Medulla oblongata (tissue), 1 donor: ENCODE measurements around the gene KCNN3.

Experiments used
- DNase-seq: peaks from one replicate; pipeline ENCODE4 v3.0.0-alpha.2; 2015; ENCODE audit errors: extremely low spot score

The KCNN3 gene

DNA sequence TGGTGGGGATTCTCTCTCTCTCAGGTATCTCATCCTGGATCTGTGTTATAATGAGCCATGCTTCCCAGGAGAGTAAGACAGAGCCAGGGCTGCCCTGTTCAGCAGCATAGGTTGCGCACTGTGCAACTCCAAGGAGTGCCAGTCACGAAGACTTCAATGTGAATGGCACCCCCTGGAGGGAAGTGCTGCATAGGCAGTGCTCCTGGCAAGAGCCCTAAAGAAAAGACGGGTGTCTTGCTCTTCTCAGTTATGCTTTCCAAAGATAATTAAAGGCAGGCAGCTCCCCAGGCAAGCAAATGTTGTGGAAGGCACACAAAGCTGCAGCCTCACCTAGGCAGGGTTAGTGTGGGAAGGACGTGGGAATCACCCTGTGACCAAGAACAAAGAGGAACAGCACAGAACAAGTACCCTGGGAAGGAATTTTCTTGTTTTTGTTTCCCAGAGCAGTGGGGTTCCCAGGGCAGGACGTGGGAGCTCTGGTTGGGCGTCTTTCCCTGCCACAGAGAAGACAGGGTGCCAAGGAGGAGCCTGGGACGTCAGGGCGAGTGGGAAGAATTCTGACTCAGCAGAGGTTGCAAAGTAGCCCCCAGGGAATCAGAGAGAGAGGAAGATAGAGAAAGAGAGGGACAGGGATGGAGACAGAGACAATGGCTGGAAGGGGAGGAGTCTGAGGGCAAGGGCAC, 120.9 kb downstream of the KCNN3 start:
- DNase-seq = peak; percentile 46

- no peak for DNase-seq
Measured at GRCh38 chr1:154748405-154748775, 121.7 kb downstream of the KCNN3 start.

DNA sequence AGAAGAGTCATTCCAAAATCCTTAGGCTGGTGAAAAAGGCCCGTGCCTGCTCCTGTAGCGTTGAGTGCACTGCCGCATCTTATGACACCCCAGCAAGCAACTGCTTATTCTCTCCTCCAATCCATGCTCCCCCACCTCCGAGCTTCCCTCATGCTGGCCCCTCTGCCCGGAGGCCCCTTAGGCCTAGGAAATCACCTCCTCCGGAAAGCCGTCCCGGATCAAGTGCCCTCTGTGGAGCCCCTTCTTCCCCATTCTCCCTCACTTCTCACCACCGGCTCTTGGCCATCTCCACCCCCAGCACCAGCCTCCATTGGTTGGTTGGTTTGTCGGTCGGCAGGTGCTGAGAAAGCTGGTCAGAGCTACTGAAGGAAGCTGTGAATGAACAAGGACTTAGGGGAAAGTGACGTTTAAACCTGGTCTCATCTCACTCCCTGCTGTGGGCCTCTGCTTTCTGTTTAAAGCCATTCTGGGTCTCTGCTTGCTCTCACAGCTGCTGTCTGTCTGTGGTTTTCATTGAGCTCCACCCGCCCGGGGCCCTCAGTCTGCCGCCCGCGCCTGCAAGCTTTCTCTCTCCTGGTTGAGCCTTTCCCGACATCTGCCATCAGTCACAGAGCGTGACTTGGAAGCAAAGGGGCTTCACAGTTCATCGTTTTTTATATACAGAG, 122.2 kb downstream of the KCNN3 start:
- peak; percentile 41 for DNase-seq

DNA sequence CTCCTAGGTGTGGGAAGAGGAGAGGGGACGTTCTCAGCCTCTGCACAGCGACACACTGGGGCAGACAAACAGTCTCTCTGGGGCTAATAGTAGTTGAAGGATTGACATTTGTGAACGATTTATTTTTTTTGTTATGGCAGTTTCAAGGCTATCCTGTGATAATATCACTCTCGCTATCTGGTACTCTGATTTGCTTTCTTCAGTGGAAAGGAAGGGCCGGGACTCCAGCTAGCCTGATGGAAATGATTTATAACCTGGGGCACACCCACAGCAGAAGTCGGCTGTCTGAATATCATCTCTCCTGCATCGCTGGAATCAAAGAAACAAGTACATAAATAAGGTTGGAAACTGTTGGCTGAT, 122.7 kb downstream of the KCNN3 start:
- DNase-seq = no peak

DNA sequence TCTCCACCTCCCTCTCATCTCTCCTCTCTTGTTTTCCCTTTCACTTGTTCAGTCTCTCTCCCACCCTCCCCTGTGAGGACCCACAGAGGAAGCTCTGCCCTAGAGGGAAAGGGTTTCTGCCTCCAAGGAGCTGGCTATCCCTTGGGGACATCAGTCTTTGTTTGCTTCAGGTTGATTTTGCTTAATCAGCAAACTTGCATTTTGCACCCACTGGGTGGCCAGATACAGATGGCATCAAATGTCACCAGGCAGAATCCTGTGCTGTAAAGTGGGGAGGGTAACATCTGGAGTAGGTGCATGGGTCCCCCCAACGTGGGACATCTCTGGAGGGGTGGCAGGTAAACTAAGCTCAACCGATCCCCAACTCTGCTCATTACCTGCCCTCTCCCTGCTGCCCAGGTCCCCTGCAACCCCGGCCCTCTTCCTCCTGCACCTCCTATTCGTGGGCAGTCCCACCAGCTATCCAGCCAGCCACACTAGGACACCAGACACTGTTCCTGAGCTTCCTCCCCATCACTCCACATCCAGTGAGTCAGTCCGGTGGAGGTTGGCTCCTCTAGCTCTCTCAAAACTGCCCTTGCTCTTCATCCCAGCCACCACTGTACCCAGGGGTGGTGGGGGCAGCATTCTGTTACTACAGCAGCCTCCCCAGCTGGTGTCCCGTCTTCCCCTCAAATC, 123.3 kb downstream of the KCNN3 start:
- DNase-seq = no peak

DNA sequence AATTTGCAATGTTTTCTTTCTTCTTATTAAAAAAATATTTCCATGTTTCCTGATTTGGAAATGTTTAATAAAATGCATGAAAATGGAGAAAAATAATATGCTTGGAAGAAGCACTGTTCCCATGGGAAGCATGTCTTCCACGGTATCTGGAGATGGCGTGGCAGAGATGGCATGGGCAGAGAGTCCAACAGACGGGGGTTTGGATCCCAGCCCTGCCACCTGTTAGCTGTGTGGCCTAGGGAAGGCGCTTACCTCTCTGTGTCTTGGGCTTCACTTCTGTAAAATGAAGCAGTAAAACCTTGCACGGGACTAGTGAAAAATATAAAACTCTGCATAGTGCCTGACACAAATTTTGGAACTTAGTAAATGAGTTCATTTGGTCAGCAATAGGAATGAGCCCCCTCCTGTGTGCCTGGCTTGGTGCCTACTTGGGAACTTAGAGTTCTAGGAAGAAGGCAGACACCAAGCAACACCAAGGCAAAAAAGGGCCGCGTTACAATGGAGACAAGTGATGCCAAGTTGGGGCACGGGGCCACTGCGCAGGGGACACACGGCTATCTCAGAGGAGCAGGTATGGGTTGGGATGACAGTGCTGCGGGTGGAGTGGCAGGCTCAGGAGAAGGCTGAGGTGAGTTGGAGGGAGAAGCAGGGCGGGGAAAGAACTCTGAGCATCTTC, 124.2 kb downstream of the KCNN3 start:
- no peak for DNase-seq

GRCh38 chr1:154745286-154745731, 124.8 kb downstream of the KCNN3 start:
- no peak for DNase-seq

DNA sequence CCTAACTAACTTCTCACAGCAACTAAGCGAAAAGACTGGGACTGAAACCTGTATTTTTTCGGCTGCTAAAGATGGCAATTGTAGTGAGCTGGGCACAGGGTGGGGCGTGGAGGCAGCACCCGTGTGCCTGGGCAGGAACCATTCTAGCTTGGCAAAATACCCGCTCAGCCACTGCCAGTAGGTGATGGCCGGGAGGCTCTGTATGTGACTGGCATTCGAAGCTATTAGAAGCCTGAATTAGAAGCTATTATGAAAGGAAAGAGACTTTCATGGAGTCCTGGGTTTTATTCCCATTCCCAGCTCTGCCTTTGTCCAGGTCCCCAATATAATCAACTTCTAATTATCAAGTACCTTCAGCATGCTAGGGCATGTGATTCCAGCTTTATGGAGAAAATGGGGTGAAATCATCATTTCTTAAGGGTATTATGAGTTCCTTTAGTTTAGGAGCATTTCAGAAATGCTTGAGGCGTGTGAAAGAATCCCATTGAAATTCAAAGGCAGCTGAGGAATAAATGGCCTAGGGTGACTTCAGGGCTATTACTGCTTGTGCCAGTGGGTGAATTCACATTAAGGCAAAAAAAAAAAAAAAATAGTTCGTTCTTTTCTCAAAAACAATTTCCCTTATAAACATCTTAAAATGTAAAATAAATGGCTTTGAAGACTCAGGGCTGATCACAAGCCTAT, 125.6 kb downstream of the KCNN3 start:
- DNase-seq = peak; percentile 77

- no peak for DNase-seq
Measured at GRCh38 chr1:154743526-154744036, 126.5 kb downstream of the KCNN3 start.

DNA sequence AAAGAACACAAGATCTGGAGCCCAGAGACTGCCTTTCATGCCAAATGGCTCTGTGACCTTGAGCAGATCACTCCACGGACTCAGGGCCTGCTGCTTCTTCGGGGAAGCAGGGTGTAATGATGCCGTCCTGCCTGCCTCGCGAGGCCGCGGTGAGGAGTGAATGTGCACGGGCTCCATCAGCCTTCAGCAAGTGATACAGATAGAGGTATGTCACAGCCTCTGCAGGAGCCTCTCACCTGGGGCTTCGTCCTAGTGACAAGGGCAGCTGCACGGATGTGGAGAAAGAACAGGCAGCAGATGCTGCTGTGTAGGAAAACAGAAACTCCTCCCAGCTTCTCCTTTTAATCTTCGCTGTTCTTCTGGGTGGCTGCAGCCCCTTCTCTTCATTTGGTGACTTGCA, 127.5 kb downstream of the KCNN3 start:
- DNase-seq = no peak

GRCh38 chr1:154741741-154742495, 128.2 kb downstream of the KCNN3 start:
- no peak for DNase-seq

GRCh38 chr1:154741327-154741726, 128.8 kb downstream of the KCNN3 start:
- no peak for DNase-seq

DNA sequence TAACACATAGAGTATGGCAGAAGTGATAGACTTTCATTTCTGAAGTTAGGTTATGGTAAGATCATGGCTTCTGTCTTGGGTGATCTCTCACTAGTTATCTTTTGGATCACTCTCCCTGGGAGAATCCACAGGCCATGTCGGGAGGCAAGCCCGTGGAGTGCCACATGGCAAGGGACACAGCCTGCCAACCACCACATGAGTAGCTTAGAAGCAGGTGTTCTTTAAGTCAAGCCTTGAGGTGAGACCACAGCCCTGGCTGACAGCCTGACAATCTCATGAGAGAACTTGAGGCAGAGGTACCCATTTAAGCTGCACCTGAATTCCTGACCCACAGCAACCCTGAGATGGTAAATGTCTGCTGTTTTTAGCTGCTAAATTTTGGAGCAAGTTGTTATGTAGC, 130.4 kb downstream of the KCNN3 start:
- no peak for DNase-seq

DNA sequence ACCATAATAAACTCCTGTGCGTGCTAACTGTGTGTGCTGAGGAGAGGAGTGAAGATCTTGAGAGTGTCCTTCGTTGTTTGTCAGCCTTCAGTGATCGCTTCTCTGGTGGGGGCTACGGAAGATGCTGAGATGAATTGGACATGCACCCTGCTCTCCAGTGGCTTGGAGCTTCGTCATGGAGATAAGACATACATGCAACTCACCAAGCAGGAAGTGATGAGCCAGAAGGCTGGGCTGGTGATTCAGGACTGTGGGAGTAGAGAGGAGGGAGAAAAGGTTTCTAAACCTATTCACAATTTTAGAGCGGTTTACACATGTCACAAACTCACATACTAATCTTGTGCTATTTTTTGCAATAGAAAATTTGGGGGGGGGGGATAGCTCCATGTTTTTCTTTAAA, 133.2 kb downstream of the KCNN3 start:
- DNase-seq = no peak

DNA sequence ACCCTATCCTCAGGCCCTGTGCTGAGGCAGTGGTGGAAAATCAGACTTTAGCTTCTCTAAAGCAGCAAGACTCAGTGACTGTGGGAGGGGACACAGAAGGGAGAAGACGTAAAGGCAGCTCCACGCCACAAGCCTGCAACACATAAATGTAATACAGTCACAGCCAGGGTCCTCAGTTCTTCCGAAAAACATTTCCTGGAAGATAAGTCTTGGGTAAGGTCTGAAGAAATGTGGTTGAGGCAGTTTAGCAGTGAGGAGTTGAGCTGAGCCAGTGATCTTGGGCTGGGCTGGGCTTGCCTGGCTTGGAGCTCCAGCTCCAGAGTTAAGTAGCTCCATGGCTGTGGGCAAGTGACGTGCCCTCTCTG, 134.3 kb downstream of the KCNN3 start:
- DNase-seq = no peak

DNA sequence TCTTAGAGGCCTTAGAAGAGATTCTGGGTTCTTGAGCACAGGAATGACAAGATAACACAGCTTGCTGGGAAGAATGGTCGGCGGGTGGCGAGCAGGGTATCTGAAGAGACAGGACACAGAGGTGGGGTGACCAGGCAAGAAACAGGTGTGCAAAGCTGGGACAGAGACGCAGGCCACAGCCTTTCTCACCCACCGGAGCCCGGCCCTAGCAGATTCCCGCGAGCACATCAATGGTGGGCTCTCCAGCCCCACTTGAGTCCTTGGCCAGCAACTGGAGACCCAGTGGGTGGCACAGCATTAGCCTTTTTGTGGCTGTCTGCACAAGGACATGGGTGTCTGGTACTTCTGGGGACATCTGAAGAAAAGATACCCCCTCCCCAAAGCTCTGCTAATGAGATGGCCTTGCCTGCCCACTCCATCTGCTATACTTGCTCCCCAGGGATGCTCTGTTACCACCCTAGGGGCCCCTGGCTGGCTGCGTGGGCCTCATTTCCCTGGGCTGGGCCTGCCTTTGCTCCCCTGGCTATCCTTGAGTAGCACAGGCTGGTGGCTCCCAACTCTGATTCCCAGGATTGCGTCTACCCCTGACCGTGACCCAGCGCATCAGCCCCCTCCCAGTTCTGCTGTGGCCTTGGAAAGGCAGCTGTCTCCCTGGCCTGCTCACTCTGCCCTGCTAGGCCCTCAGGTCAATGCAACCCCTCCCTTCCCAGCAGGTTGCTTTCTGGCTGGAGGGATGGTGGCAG, 134.8 kb downstream of the KCNN3 start:
- DNase-seq = no peak

DNA sequence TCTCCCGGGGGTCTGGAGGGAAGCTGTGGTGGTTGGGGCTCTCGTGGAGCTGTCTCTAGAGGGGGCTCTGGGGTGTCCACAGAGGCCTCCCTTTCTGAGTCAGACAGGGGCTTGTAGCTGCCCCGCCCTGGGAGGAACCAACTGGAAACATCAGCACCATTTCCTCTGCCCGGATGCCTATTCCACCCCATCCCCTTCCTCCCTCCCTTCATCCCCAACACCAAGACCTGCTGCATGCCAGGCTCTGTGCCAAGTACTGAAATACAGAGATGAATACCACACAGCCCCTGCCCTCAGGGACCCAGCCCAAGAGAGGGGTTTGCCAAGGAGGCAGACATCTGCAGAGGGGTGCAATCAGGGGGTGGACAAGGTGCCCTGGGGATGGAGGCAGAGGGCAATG, 136.5 kb downstream of the KCNN3 start:
- DNase-seq = no peak

DNA sequence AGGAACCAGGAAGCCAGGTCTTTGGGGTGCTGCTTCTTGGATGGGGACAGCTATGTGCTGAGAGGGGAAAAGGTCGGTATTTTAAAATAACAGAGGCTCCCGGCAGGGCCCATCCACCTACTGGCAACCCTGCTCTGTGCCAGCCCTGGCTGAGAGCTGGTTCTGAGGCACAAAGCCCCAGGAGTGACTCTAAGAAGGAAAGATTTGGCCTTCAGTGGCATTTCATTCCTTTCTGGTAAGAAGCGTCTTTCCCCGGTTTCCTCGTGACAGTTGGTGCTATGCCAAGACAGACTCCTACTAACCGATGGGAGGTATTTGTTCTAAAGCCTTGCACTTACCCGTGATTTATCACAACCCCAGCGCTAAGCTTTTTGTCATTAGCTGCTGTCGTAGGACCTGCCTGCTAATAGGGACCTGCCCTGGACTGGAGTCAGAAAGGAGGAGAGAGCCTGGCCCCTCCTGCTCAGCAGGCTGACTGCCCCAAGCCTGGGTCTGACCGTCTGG, 139.0 kb downstream of the KCNN3 start:
- DNase-seq = peak; percentile 72

GRCh38 chr1:154730259-154730658, 139.8 kb downstream of the KCNN3 start:
- DNase-seq = no peak

DNA sequence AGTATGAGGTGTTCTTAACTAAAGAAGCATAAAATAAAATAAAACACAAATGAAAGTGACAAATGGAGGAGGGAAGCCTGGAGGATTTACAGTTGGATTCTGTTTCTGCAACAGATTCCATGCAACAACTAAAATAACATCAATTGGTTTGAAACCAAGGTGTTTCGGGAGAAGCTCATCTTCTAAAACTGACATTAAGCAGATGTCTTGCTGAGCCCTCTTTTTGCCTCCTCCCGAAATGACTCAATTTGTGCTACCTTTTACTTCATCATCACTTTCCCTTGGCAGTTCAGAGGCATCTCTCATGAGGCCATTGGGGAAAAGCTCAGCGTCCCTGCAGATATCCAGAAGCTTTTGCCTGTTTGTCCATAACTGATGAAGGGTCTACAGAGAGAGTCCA, 140.5 kb downstream of the KCNN3 start:
- no peak for DNase-seq
